NCI-H2029 (cell line): ENCODE results near the gene MOCOS.

Source experiments
- DNase-seq: peaks from one replicate; lab custom pipeline; 2025; lab: John Stamatoyannopoulos, UW

The MOCOS gene

GRCh38 chr18:36179562-36180355 is 7.5 kb upstream of the MOCOS start:
- no peak for DNase-seq

GRCh38 chr18:36181441-36181840 is 5.9 kb upstream of the MOCOS start:
- DNase-seq, result no peak

- no peak for DNase-seq
Measured at GRCh38 chr18:36181898-36182506, 5.3 kb upstream of the MOCOS start.

GRCh38 chr18:36183033-36183432 is 4.3 kb upstream of the MOCOS start:
- DNase-seq, result no peak

GRCh38 chr18:36183987-36184386 is 3.3 kb upstream of the MOCOS start:
- DNase-seq, result no peak

GRCh38 chr18:36185157-36185556 is 2.1 kb upstream of the MOCOS start:
- DNase-seq, result no peak

GRCh38 chr18:36185901-36186460 is 1.3 kb upstream of the MOCOS start:
- DNase-seq, result no peak

GRCh38 chr18:36186461-36187192 is 670 bp upstream of the MOCOS start:
- no peak for DNase-seq

- no peak for DNase-seq
Measured at GRCh38 chr18:36187826-36188721, 777 bp downstream of the MOCOS start.

GRCh38 chr18:36188916-36189315 is 1.6 kb downstream of the MOCOS start:
- DNase-seq, result no peak

- DNase-seq, result no peak
Measured at GRCh38 chr18:36189486-36189885, 2.2 kb downstream of the MOCOS start.

- DNase-seq, result no peak
Measured at GRCh38 chr18:36191286-36191685, 4.0 kb downstream of the MOCOS start.

GRCh38 chr18:36191711-36192110 is 4.4 kb downstream of the MOCOS start:
- DNase-seq, result no peak

GRCh38 chr18:36194600-36195315 is 7.5 kb downstream of the MOCOS start:
- DNase-seq, result no peak

GRCh38 chr18:36195427-36196122 is 8.3 kb downstream of the MOCOS start:
- no peak for DNase-seq

- DNase-seq, result no peak
Measured at GRCh38 chr18:36196238-36196995, 9.1 kb downstream of the MOCOS start.

- no peak for DNase-seq
Measured at GRCh38 chr18:36197511-36198166, 10.3 kb downstream of the MOCOS start.

GRCh38 chr18:36199691-36200295 is 12.5 kb downstream of the MOCOS start:
- no peak for DNase-seq

GRCh38 chr18:36200354-36200771 is 13.1 kb downstream of the MOCOS start:
- no peak for DNase-seq
